ENCODE data around the gene ANKS3.

GRCh38 chr16:4752351-4753100 lies 18.5 kb upstream of the ANKS3 start:
- TF ChIP-seq CTCF (IDR thresholded peaks at IDR 0.05), result no peak
- TF ChIP-seq POLR2A (IDR thresholded peaks at IDR 0.05), result no peak
